ENCODE results near the gene SUPT20HL2.

The SUPT20HL2 gene

DNA sequence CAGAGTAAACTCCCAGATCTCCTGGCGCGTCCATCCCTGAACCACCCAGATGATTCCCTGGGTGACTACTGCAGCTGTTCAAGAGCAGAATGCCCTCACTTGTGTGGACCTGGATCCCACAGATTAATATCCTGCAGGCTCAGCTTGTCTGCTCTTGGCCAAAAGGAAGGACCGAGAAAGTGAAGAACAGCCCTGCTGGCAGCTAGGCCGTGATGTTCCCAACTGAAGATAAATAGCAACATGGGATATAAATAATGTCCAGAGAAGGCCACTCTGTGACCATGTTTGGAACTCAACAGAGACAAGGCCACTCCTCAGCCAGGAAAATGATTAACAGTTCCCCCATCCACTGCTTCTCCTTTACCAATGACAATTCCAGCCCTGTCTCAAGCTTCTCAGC, 21.5 kb downstream of the SUPT20HL2 start:
- Histone ChIP-seq H3K79me2 (ENCODE audit: control insufficient read depth, low read length) (no peaks in the 10 kb centered on the region), H3K4me3 (ENCODE audit: low read length) (no peak overlapping the region)

GRCh38 chrX:24285082-24285481, 28.8 kb downstream of the SUPT20HL2 start:
- Histone ChIP-seq H3K27me3 (ENCODE audit: control insufficient read depth, low read length) (no peaks in the 10 kb centered on the region), H3K36me3 (ENCODE audit: control insufficient read depth, low read length) (no peaks in the 10 kb centered on the region), H3F3A (ENCODE audit: control insufficient read depth, insufficient read depth) (no peaks in the 10 kb centered on the region), H3K4me3 (ENCODE audit: low read length) (no peak overlapping the region), H3K79me2 (ENCODE audit: control insufficient read depth, low read length) (no peaks in the 10 kb centered on the region), H4K20me1 (ENCODE audit: control insufficient read depth, insufficient read depth, low read depth, low read length) (no peaks in the 10 kb centered on the region), H3K4me1 (ENCODE audit: control insufficient read depth, low read length) (no peaks in the 10 kb centered on the region), H3K9me2 (replicated peaks; ENCODE audit: control insufficient read depth, low read length) (no peaks in the 10 kb centered on the region), H3K27ac (ENCODE audit: low read depth, low read length) (no peak overlapping the region), H3K4me2 (ENCODE audit: low read length) (no peak overlapping the region), H3K9me3 (ENCODE audit: control insufficient read depth, insufficient read depth, low read length) (no peaks in the 10 kb centered on the region)
- TF ChIP-seq, protein P1, sequence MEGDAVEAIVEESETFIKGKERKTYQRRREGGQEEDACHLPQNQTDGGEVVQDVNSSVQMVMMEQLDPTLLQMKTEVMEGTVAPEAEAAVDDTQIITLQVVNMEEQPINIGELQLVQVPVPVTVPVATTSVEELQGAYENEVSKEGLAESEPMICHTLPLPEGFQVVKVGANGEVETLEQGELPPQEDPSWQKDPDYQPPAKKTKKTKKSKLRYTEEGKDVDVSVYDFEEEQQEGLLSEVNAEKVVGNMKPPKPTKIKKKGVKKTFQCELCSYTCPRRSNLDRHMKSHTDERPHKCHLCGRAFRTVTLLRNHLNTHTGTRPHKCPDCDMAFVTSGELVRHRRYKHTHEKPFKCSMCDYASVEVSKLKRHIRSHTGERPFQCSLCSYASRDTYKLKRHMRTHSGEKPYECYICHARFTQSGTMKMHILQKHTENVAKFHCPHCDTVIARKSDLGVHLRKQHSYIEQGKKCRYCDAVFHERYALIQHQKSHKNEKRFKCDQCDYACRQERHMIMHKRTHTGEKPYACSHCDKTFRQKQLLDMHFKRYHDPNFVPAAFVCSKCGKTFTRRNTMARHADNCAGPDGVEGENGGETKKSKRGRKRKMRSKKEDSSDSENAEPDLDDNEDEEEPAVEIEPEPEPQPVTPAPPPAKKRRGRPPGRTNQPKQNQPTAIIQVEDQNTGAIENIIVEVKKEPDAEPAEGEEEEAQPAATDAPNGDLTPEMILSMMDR (IDR thresholded peaks at IDR 0.05; ENCODE audit: low read depth, low read length, poor library complexity, severe bottlenecking) = no peak
- TF ChIP-seq EZH2phosphoT487 (IDR thresholded peaks at IDR 0.05; ENCODE audit: borderline replicate concordance, low read length) = no peak

More for the DNA sequence above, 21.5 kb downstream of the SUPT20HL2 start:
- no peaks in the 10 kb centered on the region for H3K36me3 ChIP-seq (ENCODE audit: control insufficient read depth, low read length)
- H3F3A ChIP-seq (ENCODE audit: control insufficient read depth, insufficient read depth) = no peaks in the 10 kb centered on the region
- no peak overlapping the region for H3K27ac ChIP-seq (ENCODE audit: low read depth, low read length)
- no peaks in the 10 kb centered on the region for H3K9me3 ChIP-seq (ENCODE audit: control insufficient read depth, insufficient read depth, low read length)
- H3K4me1 ChIP-seq (ENCODE audit: control insufficient read depth, low read length) = no peaks in the 10 kb centered on the region
- no peak overlapping the region for H3K4me2 ChIP-seq (ENCODE audit: low read length)
- no peaks in the 10 kb centered on the region for H3K9me2 ChIP-seq (replicated peaks; ENCODE audit: control insufficient read depth, low read length)
- no peak for TF ChIP-seq EZH2phosphoT487 (IDR thresholded peaks at IDR 0.05; ENCODE audit: borderline replicate concordance, low read length)
- TF ChIP-seq, protein P1 (IDR thresholded peaks at IDR 0.05; ENCODE audit: low read depth, low read length, poor library complexity, severe bottlenecking) = no peak
- no peaks in the 10 kb centered on the region for H4K20me1 ChIP-seq (ENCODE audit: control insufficient read depth, insufficient read depth, low read depth, low read length)
- H3K27me3 ChIP-seq (ENCODE audit: control insufficient read depth, low read length) = no peaks in the 10 kb centered on the region

DNA sequence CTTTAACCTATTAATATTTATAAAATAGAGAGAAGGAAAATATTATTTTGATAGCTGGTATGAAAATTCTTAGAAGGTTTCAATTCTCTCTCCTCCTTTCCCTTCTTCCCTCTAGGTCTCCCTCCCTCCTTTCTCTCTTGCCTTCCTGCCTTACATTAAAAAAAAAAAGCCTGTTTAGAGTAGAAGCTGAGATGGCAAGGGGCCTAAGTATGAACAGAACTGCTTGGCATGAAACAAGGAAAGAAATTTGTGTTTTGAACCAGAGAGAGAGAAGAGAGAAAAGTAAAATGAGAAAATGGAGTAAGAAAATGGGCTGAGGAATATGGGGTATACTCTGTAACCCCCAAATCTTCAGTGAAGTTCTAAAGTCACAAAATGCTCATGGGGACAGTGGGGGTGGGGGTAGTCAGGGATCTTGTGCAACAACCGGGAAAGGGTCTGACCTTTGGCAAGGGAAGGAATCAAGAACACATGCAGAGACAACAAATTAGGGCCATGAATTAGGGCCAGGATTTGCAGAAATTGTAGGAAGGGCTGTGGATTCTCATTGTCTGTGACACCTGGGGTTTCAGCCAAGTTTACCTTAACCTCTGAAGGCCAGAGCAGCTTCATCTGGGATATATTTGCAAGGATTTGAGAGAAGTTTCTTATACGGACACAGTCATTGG, 30.6 kb downstream of the SUPT20HL2 start:
- Histone ChIP-seq H3K27me3 (ENCODE audit: control insufficient read depth, low read length) (no peaks in the 10 kb centered on the region), H4K20me1 (ENCODE audit: control insufficient read depth, insufficient read depth, low read depth, low read length) (no peaks in the 10 kb centered on the region)

More for the DNA sequence above, 30.6 kb downstream of the SUPT20HL2 start:
- no peaks in the 10 kb centered on the region for H3K9me2 ChIP-seq (replicated peaks; ENCODE audit: control insufficient read depth, low read length)
- H3K79me2 ChIP-seq (ENCODE audit: control insufficient read depth, low read length) = no peaks in the 10 kb centered on the region
- H3K4me3 ChIP-seq (ENCODE audit: low read length) = no peak overlapping the region
- no peaks in the 10 kb centered on the region for H3F3A ChIP-seq (ENCODE audit: control insufficient read depth, insufficient read depth)
- no peak for TF ChIP-seq EZH2phosphoT487 (IDR thresholded peaks at IDR 0.05; ENCODE audit: borderline replicate concordance, low read length)
- TF ChIP-seq, protein P1 (IDR thresholded peaks at IDR 0.05; ENCODE audit: low read depth, low read length, poor library complexity, severe bottlenecking) = no peak
- no peaks in the 10 kb centered on the region for H3K4me1 ChIP-seq (ENCODE audit: control insufficient read depth, low read length)
- no peaks in the 10 kb centered on the region for H3K9me3 ChIP-seq (ENCODE audit: control insufficient read depth, insufficient read depth, low read length)
- H3K36me3 ChIP-seq (ENCODE audit: control insufficient read depth, low read length) = no peaks in the 10 kb centered on the region
- no peak overlapping the region for H3K27ac ChIP-seq (ENCODE audit: low read depth, low read length)
- no peak overlapping the region for H3K4me2 ChIP-seq (ENCODE audit: low read length)

Measured in DOHH2 (cell line).